Uterus (tissue), 2 donors: ENCODE results near the gene SLC8B1.

Experiments used
- POLR2A ChIP-seq, 2 donors: fragments of 450-650 bp; IDR thresholded peaks; one replicate each; pipeline ENCODE4 v1.6.1; 2016; ENCODE audit warnings: antibody characterized with exemption in 2 of 2, mild to moderate bottlenecking in 1 of 2, moderate library complexity in 1 of 2
- TF ChIP-seq, protein P1 (sequence below), 4 experiments: fragments of 200-600 bp in 2 of 4; fragments of 450-650 bp in 2 of 4; sonication (generic) in 2 of 4; IDR thresholded peaks; one replicate each; pipeline ENCODE4 v1.5.1; 2016 to 2019; ENCODE audit warnings: antibody characterized with exemption in 4 of 4, mild to moderate bottlenecking in 2 of 4, moderate library complexity in 1 of 4

DNA sequence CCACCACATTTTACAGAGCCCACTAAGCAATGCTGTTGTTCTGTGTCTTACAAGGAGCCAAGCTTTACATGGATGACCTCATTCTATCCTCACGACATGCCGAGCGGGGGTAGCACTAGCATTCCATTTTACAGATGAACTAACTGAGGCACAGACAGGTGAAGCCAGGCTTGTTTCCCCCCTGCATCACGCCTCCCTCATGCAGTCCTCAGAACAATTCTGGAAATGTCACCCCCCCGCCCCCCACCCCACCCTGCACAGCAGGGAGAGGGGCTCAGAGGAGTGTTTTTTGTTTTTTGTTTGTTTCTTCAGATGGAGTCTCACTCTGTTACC, 1.5 kb downstream of the SLC8B1 start:
- TF ChIP-seq POLR2A (IDR thresholded peaks at IDR 0.05), result no peak
- TF ChIP-seq, protein P1, sequence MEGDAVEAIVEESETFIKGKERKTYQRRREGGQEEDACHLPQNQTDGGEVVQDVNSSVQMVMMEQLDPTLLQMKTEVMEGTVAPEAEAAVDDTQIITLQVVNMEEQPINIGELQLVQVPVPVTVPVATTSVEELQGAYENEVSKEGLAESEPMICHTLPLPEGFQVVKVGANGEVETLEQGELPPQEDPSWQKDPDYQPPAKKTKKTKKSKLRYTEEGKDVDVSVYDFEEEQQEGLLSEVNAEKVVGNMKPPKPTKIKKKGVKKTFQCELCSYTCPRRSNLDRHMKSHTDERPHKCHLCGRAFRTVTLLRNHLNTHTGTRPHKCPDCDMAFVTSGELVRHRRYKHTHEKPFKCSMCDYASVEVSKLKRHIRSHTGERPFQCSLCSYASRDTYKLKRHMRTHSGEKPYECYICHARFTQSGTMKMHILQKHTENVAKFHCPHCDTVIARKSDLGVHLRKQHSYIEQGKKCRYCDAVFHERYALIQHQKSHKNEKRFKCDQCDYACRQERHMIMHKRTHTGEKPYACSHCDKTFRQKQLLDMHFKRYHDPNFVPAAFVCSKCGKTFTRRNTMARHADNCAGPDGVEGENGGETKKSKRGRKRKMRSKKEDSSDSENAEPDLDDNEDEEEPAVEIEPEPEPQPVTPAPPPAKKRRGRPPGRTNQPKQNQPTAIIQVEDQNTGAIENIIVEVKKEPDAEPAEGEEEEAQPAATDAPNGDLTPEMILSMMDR (IDR thresholded peaks at IDR 0.05), result no peak
